Suprapubic skin (tissue), 3 donors: ENCODE results near the gene ARL8A.

Experiments used
- POLR2A ChIP-seq, 2 donors: fragments of 450-650 bp; IDR thresholded peaks; one replicate each; pipeline ENCODE4 v1.6.1; 2017; ENCODE audit warnings: antibody characterized with exemption in 2 of 2, mild to moderate bottlenecking in 2 of 2, moderate library complexity in 2 of 2
- TF ChIP-seq, protein P1 (sequence below), 2 donors: fragments of 200-600 bp in 1 of 2; fragments of 450-650 bp in 1 of 2; sonication (generic) in 1 of 2; IDR thresholded peaks; one replicate each; pipeline ENCODE4 v1.5.1; 2016 to 2019; ENCODE audit warnings: antibody characterized with exemption in 2 of 2, mild to moderate bottlenecking in 1 of 2, moderate library complexity in 1 of 2

DNA sequence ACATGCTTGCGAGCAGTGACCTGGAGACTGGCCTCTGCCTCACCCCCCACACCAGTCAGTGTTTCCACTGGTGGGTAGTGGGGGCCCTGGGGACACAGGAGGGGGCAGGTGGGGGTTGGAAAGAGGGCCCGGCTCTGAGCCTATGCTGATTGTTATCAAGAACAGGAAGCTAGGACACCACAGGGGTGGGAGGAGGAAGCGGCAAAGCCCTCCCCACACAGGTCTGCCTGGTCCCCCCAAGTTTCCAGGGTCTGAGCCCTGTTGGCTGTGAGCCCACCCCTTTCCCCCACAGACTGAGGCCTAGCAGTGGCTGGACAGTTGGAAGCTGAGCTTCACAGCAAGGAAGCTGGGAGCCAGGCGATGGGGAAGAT, 17.5 kb upstream of the ARL8A start:
- TF ChIP-seq, protein P1, sequence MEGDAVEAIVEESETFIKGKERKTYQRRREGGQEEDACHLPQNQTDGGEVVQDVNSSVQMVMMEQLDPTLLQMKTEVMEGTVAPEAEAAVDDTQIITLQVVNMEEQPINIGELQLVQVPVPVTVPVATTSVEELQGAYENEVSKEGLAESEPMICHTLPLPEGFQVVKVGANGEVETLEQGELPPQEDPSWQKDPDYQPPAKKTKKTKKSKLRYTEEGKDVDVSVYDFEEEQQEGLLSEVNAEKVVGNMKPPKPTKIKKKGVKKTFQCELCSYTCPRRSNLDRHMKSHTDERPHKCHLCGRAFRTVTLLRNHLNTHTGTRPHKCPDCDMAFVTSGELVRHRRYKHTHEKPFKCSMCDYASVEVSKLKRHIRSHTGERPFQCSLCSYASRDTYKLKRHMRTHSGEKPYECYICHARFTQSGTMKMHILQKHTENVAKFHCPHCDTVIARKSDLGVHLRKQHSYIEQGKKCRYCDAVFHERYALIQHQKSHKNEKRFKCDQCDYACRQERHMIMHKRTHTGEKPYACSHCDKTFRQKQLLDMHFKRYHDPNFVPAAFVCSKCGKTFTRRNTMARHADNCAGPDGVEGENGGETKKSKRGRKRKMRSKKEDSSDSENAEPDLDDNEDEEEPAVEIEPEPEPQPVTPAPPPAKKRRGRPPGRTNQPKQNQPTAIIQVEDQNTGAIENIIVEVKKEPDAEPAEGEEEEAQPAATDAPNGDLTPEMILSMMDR (IDR thresholded peaks at IDR 0.05): no peak
- no peak for TF ChIP-seq POLR2A (IDR thresholded peaks at IDR 0.05)
